8988T (cell line): Measurements from ENCODE around the gene HPCAL1.

ENCODE experiments used
- DNase-seq: peaks from one replicate; pipeline ENCODE4 v3.0.0; 2011

The HPCAL1 gene

GRCh38 chr2:10393640-10393982 is 90.9 kb downstream of the HPCAL1 start:
- no peak for DNase-seq

GRCh38 chr2:10395893-10396292 is 93.2 kb downstream of the HPCAL1 start:
- DNase-seq, result no peak

DNA sequence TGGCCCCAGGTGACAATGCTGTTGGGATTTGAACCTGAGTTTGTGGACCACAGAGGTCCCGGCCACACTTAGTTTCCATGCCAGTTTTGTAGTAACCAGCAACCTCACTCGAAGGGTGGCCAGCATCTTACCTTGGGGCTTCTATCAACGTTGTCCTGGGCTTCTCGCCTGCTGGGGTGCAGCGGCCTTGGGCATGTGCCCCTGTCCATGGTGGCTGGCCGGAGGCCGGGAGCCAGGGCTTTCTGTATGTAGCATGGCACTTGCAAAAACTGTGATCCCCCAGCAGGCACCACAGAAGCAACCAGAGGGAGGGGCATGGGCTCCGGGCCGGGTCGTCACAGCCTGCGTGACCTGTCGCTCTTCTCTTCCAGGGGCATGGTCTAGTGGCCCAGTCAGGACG is 93.8 kb downstream of the HPCAL1 start:
- DNase-seq, result no peak

DNA sequence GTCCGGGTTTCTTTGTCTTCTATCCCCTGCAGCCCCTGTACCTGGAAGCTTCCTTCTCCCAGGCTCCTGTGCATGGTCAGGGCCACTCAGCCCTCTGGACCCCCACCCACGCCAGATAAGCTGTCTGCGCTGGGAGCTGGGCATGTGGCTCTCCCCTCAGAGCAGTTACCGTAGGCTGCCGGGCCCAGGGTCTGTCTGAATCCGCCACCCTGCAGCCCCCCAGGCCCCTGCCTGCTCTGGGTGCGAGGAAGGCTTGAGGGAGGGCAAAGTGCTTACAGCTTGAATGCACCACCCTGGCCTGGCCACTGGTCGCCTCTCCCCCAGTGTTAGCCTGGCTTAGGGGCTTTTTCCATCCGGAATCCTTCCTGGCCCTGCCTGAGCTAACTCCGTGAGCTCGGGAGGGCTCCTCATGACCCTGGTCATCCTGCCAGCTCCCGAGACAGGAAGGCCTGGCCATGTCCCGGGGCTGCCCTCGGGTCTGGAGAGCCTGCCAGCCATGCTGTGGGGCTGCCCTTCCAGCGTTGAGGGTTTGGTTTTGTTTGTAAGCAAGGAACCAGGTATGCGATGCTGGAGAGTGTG is 94.7 kb downstream of the HPCAL1 start:
- no peak for DNase-seq

GRCh38 chr2:10397878-10398277 is 95.2 kb downstream of the HPCAL1 start:
- DNase-seq, result no peak

- no peak for DNase-seq
Observed at GRCh38 chr2:10398496-10398895, 95.8 kb downstream of the HPCAL1 start.

DNA sequence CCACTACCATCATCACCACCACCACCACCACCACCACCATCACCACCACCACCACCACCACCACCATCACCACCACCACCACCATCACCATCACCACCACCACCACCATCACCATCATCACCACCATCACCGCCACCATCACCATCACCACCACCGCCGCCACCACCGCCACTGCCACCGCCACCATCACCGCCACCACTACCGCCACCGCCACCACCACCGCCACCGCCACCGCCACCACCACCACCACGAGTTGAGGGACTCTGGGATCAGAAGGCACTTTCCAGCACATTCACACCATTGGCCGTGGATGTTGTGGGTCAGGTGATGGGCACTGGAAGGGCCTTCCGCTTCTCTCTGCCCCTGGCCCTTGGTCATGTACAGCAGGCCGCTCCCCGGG is 96.7 kb downstream of the HPCAL1 start:
- DNase-seq, result no peak

GRCh38 chr2:10400002-10400401 is 97.3 kb downstream of the HPCAL1 start:
- DNase-seq, result no peak

DNA sequence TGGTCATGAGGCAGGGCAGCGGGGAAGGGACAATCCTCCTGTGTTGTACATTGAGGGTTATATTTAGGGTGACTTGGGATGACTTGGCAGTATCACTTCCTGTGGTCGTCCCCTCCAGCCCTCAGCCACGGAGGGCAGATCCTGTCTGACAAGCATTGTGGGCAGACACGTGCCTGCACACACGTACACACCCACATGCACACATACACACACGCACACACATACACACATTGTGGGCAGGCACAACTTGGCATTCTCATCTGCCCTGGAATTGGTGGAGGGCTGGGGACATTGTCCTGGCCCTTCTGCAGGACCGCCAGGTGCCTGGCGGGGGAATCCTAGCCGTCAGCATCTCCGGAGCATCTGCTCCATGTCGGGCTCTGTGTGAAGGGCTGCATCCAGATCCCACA is 97.9 kb downstream of the HPCAL1 start:
- DNase-seq, result no peak

DNA sequence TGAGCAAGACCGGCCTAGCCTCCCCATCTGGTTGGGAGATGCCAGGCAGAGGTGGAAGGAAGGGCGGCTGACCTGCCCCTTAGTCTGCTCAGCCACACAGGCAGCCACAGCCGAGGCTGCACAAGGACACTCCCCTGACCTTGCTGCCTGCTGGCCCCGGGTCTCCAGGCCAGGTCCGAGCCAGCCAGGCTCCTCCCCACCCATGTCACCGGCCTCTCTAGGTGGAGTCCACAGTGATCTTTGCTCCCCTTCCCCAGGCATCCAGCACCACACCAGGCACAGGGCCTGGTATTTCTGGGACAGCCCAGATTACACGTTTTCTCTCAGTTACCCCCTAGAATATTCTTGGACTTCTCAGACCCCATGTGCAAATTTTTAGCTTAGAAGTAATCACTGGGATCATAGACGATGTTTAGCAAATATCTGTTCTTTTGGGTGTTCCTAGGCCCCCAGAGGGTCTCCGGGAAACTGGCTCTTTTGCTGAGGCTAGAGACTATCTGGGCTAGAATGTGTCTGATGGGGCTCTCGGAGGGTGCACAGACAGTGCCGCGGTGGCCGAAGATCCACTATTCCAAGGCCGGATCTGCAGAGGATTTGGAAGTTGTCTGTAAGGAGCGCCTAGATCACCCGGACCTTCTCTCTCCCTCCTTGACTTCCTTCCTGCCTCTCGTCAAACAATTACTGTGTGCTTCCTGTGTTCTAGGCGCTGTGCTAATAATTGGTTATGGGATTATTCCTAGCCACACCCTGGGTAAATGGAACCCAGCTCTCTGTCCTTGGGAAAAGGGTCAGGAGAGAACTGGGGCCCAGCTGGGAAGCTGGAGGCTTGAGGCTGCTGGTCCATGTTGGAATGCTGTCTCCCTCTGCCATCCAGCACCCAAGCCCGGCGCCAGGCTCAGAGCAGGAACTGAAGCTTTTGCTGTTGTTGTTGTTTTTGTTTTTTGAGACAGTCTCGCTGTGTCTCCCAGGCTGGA is 98.6 kb downstream of the HPCAL1 start:
- DNase-seq, result no peak

DNA sequence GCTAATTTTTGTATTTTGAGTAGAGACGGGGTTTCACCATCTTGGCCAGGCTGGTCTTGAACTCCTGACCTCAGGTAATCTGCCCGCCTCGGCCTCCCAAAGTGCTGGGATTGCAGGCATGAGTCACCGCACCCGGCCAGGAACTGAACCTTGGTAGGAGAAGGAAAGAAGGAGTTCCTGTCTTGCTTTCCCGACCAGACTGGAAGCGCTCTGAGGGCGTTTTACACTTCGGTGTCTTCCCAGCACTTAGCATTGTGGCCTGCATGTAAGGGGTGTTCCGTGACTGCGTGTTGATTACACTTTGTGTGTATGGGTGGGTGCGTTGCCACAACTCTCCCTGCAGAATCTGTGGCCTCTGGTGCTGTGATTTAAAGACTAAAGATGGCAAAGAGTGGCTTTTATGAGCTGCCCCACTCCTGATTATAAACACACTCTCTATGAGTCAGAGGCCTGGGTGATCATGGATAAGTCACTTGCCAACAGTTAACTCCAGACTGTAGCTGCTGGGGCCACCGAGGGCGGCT is 99.4 kb downstream of the HPCAL1 start:
- DNase-seq, result no peak

GRCh38 chr2:10402653-10403215 is 100.0 kb downstream of the HPCAL1 start:
- no peak for DNase-seq

DNA sequence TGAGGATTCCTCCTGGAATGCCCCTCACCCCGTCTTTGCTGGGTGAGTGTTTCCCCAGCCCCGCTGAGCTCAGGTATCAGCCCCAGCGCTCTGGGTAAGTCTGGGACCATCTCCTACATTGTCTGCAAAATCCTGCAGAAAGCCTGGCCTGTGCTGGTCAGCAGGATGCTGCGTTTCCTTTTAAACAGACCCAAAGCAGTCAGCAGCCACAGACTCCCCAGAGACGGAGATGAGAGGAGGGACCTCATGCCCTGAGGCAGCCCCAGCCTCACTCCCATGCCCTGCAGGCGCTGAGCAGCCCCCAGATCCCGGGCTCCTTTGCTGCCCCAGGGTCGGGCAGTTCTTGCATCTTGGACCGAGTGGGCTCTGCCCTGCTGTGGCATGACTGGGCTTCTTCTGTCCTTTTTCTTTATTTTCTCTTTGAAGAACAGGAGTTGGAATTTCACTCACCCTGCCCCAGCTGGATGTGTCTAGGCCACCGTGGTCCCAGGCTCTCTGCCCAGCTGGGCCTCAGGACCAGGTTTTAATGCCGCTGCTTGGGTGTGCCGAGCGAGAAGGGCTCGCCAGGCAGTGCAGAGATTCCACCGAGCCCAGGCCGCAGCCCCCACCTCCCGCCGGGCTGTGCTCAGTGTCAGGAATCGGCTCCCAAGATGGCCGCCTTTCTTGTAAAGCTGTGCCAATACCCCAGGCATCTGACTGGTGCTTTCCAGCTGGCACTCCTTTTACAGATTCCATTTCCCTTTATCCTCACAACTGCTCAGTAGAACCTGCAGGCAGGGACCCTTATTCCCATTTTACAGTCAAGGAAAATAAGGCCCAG is 101.8 kb downstream of the HPCAL1 start:
- DNase-seq, result no peak

- DNase-seq, result peak; percentile 98
Observed at GRCh38 chr2:10405448-10405847, 102.7 kb downstream of the HPCAL1 start.

GRCh38 chr2:10406016-10406415 is 103.3 kb downstream of the HPCAL1 start:
- DNase-seq, result no peak

DNA sequence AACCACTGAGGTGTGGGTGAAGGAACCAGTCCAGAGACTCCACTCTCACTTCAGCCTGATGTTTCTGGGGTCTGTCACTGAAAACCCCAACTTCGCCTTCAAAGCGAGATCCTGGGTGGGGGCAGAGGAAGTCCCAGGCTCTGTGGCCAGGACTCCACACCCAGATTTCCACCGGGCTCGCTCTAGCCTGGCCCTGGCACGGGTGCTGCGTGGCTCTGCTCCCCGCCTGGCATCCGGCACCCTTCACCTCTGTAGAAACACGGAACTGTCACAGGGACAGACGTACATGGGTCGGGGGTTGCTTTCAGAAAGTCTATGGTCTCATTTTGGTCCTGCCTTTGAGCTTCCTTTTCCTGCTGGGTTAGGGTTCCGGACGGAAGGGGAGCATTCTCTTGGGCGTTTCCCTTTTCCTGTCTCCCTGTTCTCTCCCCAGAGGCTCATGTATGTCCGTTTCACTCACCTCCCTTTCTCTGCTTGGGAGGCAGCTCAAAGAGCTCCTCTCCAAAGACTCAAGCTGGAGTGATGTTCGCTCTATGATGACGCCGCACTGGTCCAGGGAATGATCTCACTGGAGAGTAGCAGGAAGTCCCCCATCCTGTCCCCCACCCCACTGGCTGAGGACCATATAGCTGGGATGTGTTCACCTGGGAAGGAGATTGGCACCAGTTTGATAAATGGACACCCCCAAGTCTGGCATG is 103.9 kb downstream of the HPCAL1 start:
- no peak for DNase-seq

- DNase-seq, result no peak
Observed at GRCh38 chr2:10407432-10407831, 104.7 kb downstream of the HPCAL1 start.

DNA sequence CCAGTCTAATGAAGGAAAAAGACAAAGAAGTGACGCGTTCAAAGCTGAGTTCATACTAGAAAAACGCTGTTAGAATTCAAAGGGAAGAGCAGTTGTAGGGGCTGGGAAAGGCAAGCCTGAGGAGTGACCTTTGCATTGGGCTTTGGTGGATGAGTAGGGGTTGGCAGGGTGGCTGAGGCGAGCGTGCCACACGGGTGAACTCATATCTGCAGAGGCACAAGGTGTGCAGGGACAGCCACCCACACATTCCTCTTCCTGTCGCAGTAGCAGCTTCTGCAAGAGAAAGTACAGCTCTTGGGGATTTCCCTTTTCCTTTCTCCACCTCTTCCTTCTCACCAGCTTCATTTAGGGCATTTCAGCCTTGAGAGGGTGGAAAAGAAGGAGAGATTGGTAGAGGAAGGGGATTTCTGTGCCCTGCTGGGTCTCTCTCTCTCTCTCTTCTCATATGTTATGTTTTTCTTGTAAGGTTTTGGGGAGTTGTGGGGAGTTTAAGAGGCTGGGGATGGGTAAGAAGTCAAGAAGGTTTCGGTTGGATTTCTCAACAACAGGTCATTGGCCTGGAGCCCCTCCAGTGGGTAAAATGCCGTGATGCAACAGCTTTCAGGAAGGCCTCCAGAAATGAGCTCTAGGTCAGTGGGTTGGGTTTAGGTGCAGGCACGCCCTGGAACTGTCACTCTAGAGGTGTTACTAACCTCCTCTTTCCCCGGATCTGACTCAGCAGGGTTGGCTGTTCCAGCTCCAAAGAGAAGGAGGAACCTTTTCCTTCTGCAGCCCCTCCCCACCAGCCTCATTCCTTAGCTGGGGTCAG is 105.3 kb downstream of the HPCAL1 start:
- peak; percentile 63 for DNase-seq

GRCh38 chr2:10408649-10409579 is 106.2 kb downstream of the HPCAL1 start:
- peak; percentile 72 for DNase-seq
